Measurements from ENCODE around the gene TBCK.

TBCK gene

GRCh38 chr4:106036334-106036733 is 279.7 kb downstream of the TBCK start:
- no peak for DNase-seq

GRCh38 chr4:106035204-106035603 is 280.8 kb downstream of the TBCK start:
- DNase-seq = no peak

GRCh38 chr4:106034751-106035150 is 281.3 kb downstream of the TBCK start:
- no peak for DNase-seq

DNA sequence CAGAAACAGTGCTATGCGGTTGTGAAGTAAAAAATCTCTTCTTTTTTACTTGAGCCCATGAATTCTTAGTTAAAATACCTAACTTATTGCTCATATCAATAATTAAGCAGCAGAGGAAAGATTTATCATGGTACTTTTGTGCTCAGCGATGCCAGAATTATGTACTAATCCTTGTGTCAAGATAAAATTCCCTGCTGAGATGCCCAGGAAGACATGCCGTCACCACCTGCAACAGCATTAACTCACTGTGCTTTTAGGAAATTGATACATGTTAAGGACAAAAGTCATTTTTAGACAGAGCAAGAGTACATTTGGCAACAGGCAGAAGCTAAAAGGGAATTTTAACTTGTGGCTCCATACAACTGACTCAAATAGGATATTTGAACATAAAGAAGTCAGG is 281.8 kb downstream of the TBCK start:
- DNase-seq = no peak

DNA sequence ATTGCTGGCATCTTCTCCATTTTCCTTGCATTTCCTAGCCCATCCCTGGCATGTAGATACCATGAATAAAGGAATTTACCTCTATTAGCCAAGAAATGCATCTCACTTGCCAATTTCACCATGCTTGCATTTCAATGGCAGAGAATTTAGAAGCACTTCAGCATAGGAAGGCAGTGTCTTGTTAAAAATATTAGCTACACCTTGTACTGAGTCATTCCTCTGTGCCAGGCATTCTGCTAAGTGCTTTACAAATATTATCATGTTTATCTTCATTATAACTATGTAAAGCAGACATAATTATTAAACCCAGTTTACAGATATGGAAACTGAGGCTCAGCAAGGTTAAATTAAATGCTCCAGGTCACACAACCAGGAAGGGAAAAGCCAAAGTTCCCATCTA is 282.5 kb downstream of the TBCK start:
- DNase-seq = no peak

DNA sequence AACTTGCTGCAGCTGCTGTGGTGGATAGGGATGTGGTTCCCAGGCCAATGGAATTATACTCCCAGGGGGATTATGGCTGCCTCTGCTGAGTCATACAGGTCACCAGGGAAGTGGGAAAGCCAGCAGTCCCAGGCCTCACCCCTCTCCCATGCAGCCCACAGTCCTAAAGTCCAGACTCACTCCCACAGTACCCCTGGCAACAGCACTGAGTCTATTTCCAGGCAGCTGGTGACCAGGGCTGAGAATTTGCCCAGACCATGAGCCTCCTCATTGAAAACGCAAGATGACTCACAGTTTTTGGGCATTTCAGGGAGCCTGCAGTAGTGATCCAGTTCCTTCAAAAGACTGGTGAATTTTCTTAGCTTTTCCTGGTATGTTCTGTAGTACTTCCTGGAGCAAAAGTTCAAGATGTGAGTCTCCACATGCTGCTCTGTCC is 283.1 kb downstream of the TBCK start:
- DNase-seq = no peak

DNA sequence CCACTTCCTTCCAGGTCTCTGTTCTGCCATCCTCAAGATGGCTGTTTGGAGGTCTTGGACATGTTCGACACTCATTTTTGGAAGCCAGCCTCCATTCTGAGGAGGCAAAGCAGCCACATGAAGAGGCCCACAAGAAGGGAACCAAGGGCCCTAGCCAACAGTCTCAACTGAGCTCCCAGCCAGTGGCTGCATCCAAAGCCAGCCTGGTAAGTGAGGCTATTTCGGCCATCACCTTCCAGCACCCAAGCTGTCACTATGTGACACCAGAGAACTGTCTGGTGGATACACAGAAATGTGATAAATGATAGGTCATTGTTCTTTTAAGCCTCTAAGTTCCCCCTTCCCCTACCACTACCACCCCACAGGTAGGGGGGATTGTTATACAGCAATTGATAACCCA is 293.6 kb downstream of the TBCK start:
- DNase-seq = no peak

- no peak for DNase-seq
These were observed 294.1 kb downstream of the TBCK start for GRCh38 chr4:106021737-106022410.

GRCh38 chr4:106019771-106020170 is 296.2 kb downstream of the TBCK start:
- DNase-seq = no peak

GRCh38 chr4:106017975-106018374 is 298.0 kb downstream of the TBCK start:
- DNase-seq = no peak

DNA sequence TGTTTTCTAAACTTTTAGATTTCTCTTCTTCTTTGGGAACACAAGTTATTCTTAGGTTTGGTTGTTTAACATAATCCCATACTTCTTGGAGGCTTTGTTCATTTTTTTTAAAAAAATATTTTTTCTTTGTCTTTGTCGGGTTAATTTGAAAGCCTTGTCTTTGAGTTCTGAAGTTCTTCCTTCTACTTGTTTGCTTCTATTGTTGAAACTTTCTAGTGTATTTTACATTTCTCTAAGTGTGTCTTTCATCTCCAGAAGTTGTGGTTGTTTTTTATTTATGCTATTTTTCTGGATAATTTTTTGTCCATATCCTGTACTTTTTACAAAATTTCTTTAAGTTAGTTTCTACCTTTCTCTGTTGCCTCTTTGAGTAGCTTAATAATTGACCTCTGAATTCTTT is 304.6 kb downstream of the TBCK start:
- DNase-seq = no peak

GRCh38 chr4:106010761-106011160 is 305.2 kb downstream of the TBCK start:
- no peak for DNase-seq

DNA sequence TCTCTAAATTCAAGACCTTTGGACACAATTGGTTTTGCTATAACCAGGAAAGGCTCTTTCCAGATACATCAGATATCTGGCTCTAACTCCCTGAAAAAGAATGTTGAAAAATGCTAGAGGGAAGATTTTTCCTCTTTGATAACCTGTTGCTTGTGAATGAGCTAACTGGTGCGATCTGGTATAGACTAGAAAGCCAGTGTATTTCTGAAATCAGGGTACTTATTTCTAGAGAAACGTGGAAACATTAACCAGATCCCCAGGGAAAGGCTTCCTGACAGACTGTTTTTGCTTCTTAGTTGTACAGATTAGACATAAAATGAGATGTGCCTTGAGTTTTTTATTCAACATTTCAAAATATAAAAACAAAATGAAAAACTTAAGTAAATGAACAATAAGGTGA is 313.0 kb downstream of the TBCK start:
- DNase-seq = no peak

- DNase-seq = no peak
These were observed 317.6 kb downstream of the TBCK start for GRCh38 chr4:105998171-105999063.

DNA sequence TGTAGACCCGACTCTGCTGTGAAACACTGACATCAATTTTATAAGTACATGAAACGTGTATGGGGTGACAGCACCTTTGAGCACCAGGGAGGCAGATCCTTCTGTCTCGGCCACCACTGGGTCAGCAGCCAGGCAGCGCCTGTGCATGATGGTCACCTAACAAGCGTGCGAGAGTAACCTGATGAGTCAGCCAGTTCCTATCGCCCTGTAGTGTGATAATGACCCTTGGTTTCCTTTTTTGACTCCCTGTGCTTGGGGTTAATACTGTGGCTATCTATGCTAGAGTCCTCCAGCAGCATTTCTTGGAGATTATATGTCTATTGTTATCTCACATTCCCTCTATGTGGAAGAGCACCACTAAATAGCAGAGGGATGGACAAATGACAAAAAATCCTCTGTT is 319.2 kb downstream of the TBCK start:
- DNase-seq = no peak

DNA sequence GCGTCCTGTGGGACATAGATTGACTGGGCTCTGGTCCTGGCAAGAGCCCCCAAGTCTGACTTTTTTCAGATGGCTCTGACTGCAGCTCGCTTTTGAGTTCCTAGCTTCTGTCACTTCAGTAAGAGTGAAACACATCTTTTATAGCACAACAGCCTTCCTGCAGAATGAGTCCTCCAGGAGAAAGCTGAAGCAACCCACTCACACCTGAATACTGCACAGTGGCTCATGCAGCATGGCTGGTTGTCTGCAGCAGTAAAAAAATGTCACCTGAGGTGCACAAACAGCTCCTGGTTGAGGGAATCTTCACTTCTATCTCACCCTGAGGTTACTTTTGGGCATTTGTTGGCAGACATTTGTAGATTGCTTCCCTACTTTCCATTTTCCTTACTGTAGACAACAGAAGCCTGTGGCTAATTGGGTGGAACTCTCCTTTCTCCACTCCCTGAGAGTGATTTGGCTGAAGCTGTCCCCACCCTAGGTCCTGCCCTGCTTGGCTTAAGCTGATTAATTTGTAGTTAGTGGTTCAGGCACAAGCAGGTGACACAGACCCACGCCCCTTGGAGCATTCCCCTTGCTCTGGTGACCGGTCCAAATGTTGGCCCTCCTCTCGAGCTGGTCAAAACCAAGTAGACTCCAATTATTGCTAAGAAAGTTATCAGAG is 321.0 kb downstream of the TBCK start:
- DNase-seq = no peak

GRCh38 chr4:105994061-105994460 is 321.9 kb downstream of the TBCK start:
- DNase-seq = no peak

- no peak for DNase-seq
These were observed 323.2 kb downstream of the TBCK start for GRCh38 chr4:105992641-105993305.

DNA sequence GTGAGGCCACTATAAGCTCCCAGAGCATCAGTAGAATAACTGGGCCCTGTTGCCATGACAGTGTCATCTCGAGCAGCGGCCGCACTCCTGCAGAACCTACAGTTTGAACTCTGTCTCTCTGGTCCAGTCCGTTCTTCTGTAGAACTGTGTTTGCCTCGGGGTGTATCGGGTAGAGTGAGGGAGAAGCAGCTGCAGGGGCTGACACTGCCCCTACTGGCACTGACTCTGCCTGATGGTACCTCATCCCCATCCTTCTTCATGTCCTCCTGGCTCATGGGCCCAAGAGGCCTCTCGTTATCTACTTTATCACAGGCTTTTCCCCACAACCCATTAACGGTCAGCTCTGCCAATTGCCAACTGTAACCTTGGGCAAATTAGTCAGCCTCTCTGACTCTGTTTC is 324.3 kb downstream of the TBCK start:
- no peak for DNase-seq
